H1 (cell line): ENCODE data around the gene CLIP4. TPM values are rescaled to one million over a fixed set of nuclear protein-coding genes. Genes with fewer than 3 reads are reported as not detected.

Experiments used
- CTCF ChIA-PET: fragments of 300-600 bp; sonication (Branson Sonifier 250); formaldehyde crosslinking; loops from one replicate; lab custom pipeline; 2021; ENCODE audit not compliant: partially characterized antibody; lab: Charles Lee
- POLR2A ChIA-PET: fragments of 300-600 bp; sonication (Branson Sonifier 250); formaldehyde crosslinking; loops from one replicate; lab custom pipeline; 2021; ENCODE audit warnings: inconsistent platforms; ENCODE audit not compliant: partially characterized antibody; lab: Charles Lee
- DNase-seq, 2 experiments: peaks; one replicate each; pipeline versions ENCODE4 v3.0.0 to v3.0.0-alpha.2; 2010 to 2022; ENCODE audit warnings: low spot score in 2 of 2, low read depth in 1 of 2, mixed read lengths in 1 of 2
- FAIRE-seq: peaks from 2 replicates; lab custom pipeline; 2011; peaks lifted over from hg19 to GRCh38; lab: Jason Lieb, UNC
- H2AFZ ChIP-seq: 2 replicates; pipeline ENCODE4 v1.8.1; 2012; ENCODE audit warnings: low read length, inconsistent platforms
- H2AK5ac ChIP-seq: 2 replicates; pipeline ENCODE4 v1.6.1; 2013; ENCODE audit warnings: low read depth, low read length
- H2BK120ac ChIP-seq: replicated peaks from 2 replicates; pipeline ENCODE3; 2013; ENCODE audit warnings: low read depth, low read length, inconsistent platforms
- H2BK12ac ChIP-seq: 2 replicates; pipeline ENCODE4 v1.6.1; 2013; ENCODE audit warnings: low read depth, low read length
- H2BK15ac ChIP-seq: 2 replicates; pipeline ENCODE4 v1.6.1; 2013; ENCODE audit warnings: low read length
- H2BK20ac ChIP-seq: 2 replicates; pipeline ENCODE4 v1.6.1; 2013; ENCODE audit warnings: low read length
- H2BK5ac ChIP-seq: 2 replicates; pipeline ENCODE4 v1.6.1; 2013; ENCODE audit warnings: low read depth, low read length
- H3K14ac ChIP-seq: 2 replicates; pipeline ENCODE4 v1.6.1; 2013; ENCODE audit warnings: inconsistent platforms; ENCODE audit not compliant: insufficient read length
- H3K18ac ChIP-seq: 2 replicates; pipeline ENCODE4 v1.6.1; 2013; ENCODE audit warnings: low read length; ENCODE audit errors: extremely low read depth
- H3K23ac ChIP-seq: 2 replicates; pipeline ENCODE4 v1.6.1; 2013; ENCODE audit warnings: inconsistent platforms; ENCODE audit not compliant: insufficient read length
- H3K23me2 ChIP-seq: 2 replicates; pipeline ENCODE4 v1.6.1; 2013; ENCODE audit warnings: low read depth, low read length
- H3K27ac ChIP-seq: 2 replicates; pipeline ENCODE4 v1.6.1; 2011; ENCODE audit warnings: low read depth, low read length, inconsistent platforms
- H3K27me3 ChIP-seq, 4 experiments: replicated peaks in 1 of 4; 1 replicate in 1 of 4; 2 replicates in 3 of 4; pipeline versions ENCODE4 v1.6.1 to v1.8.1; 2011 to 2013; ENCODE audit warnings: low read length in 3 of 4, mild to moderate bottlenecking in 3 of 4, inconsistent platforms in 2 of 4, mixed read lengths in 2 of 4, moderate library complexity in 1 of 4; ENCODE audit not compliant: control insufficient read depth in 3 of 4, insufficient read depth in 3 of 4; ENCODE audit errors: extremely low read depth in 1 of 4
- H3K36me3 ChIP-seq, 4 experiments: 2 replicates each; pipeline versions ENCODE4 v1.6.1 to v1.8.1; 2011 to 2013; ENCODE audit warnings: mild to moderate bottlenecking in 4 of 4, low read length in 3 of 4, moderate library complexity in 2 of 4, control low read depth in 1 of 4, inconsistent platforms in 1 of 4; ENCODE audit not compliant: insufficient read depth in 4 of 4, control insufficient read depth in 2 of 4
- H3K4ac ChIP-seq: replicated peaks from 2 replicates; pipeline ENCODE3; 2013; ENCODE audit warnings: low read length, low read depth, mixed read lengths, inconsistent platforms; ENCODE audit not compliant: insufficient read length
- H3K4me1 ChIP-seq, 4 experiments: replicated peaks in 1 of 4; 1 replicate in 1 of 4; 2 replicates in 3 of 4; pipeline versions ENCODE4 v1.6.1 to v1.8.1; 2011 to 2013; ENCODE audit warnings: low read length in 3 of 4, inconsistent platforms in 2 of 4, mixed read lengths in 1 of 4; ENCODE audit not compliant: insufficient read depth in 4 of 4, control insufficient read depth in 3 of 4
- H3K4me2 ChIP-seq, 2 experiments: 2 replicates each; pipeline versions ENCODE4 v1.6.1 to v1.8.1; 2011 to 2013; ENCODE audit warnings: low read depth in 2 of 2, low read length in 2 of 2, control low read depth in 1 of 2, inconsistent platforms in 1 of 2, mild to moderate bottlenecking in 1 of 2; ENCODE audit not compliant: insufficient read depth in 1 of 2
- H3K4me3 ChIP-seq, 4 experiments: fragments of 200-600, 300-600 bp in 1 of 4; sonication (generic), shearing (Covaris generic), sonication (Bioruptor Twin) in 1 of 4; 2 replicates each; pipeline versions ENCODE4 v1.5.1 to v1.8.1; 2011 to 2016; ENCODE audit warnings: low read length in 4 of 4, low read depth in 3 of 4, control low read depth in 2 of 4, inconsistent platforms in 2 of 4, mild to moderate bottlenecking in 2 of 4, mixed read lengths in 1 of 4, moderate library complexity in 1 of 4; ENCODE audit not compliant: insufficient read depth in 2 of 4; ENCODE audit errors: extremely low read depth in 1 of 4
- H3K56ac ChIP-seq: replicated peaks from 2 replicates; pipeline ENCODE3; 2013; ENCODE audit warnings: low read depth, mild to moderate bottlenecking, mixed read lengths, low read length, inconsistent platforms; ENCODE audit not compliant: insufficient read length
- H3K79me1 ChIP-seq: 2 replicates; pipeline ENCODE4 v1.6.1; 2013; ENCODE audit warnings: low read depth, low read length, control low read depth
- H3K79me2 ChIP-seq, 2 experiments: 2 replicates each; pipeline versions ENCODE4 v1.6.1 to v1.8.1; 2012 to 2013; ENCODE audit warnings: low read length in 2 of 2, mild to moderate bottlenecking in 2 of 2, inconsistent platforms in 1 of 2; ENCODE audit not compliant: insufficient read depth in 2 of 2, control insufficient read depth in 1 of 2
- H3K9ac ChIP-seq, 4 experiments: replicated peaks in 1 of 4; 1 replicate in 1 of 4; 2 replicates in 3 of 4; pipeline versions ENCODE4 v1.6.1 to v1.8.1; 2011 to 2013; ENCODE audit warnings: low read depth in 3 of 4, low read length in 3 of 4, control low read depth in 2 of 4, mild to moderate bottlenecking in 2 of 4, moderate library complexity in 2 of 4, inconsistent platforms in 1 of 4; ENCODE audit errors: extremely low read depth in 1 of 4
- H3K9me3 ChIP-seq, 2 experiments: 2 replicates each; pipeline versions ENCODE4 v1.6.1 to v1.8.1; 2012 to 2013; ENCODE audit warnings: mild to moderate bottlenecking in 2 of 2, moderate library complexity in 2 of 2, control low read depth in 1 of 2, inconsistent platforms in 1 of 2, low read depth in 1 of 2, low read length in 1 of 2, mixed read lengths in 1 of 2; ENCODE audit not compliant: insufficient read depth in 2 of 2
- H4K20me1 ChIP-seq, 2 experiments: replicated peaks in 1 of 2; 2 replicates each; pipeline versions ENCODE3 to v1.8.1; 2011 to 2013; ENCODE audit warnings: inconsistent platforms in 2 of 2, low read length in 2 of 2, mild to moderate bottlenecking in 1 of 2; ENCODE audit not compliant: insufficient read depth in 2 of 2, control insufficient read depth in 1 of 2
- H4K5ac ChIP-seq: 2 replicates; pipeline ENCODE4 v1.6.1; 2013; ENCODE audit warnings: low read length, low read depth, mixed read lengths, inconsistent platforms; ENCODE audit not compliant: insufficient read length
- H4K8ac ChIP-seq: 2 replicates; pipeline ENCODE4 v1.8.0; 2013; ENCODE audit warnings: mild to moderate bottlenecking, moderate library complexity, low read length, inconsistent platforms; ENCODE audit not compliant: insufficient read depth; ENCODE audit errors: extremely low read depth
- H4K91ac ChIP-seq: replicated peaks from 2 replicates; pipeline ENCODE3; 2013; ENCODE audit warnings: low read length, mixed read lengths, inconsistent platforms; ENCODE audit not compliant: insufficient read length
- BRCA1 ChIP-seq: IDR thresholded peaks from 2 replicates; pipeline ENCODE4 v1.6.1; 2012; ENCODE audit warnings: low read depth, low read length, improper control_type of control experiment
- CEBPB ChIP-seq: IDR thresholded peaks from 2 replicates; pipeline ENCODE4 v1.6.1; 2012; ENCODE audit warnings: low read depth, low read length
- CREB1 ChIP-seq: IDR thresholded peaks from 2 replicates; pipeline ENCODE4 v1.6.1; 2012; ENCODE audit warnings: inconsistent platforms
- HDAC6 ChIP-seq: IDR thresholded peaks from one replicate; pipeline ENCODE4 v1.7.1; 2012; ENCODE audit warnings: low read depth, mild to moderate bottlenecking, inconsistent platforms, low read length, moderate library complexity
- JUND ChIP-seq: IDR thresholded peaks from 2 replicates; pipeline ENCODE4 v1.6.1; 2011; ENCODE audit warnings: mild to moderate bottlenecking, improper control_type of control experiment, low read length
- NANOG ChIP-seq: IDR thresholded peaks from 2 replicates; pipeline ENCODE4 v1.6.1; 2011; ENCODE audit warnings: low read length, low read depth, mild to moderate bottlenecking, inconsistent platforms; ENCODE audit not compliant: insufficient read depth, poor library complexity, severe bottlenecking
- PHF8 ChIP-seq: fragments of 200-600 bp; sonication (generic); conservative IDR thresholded peaks from 2 replicates; pipeline ENCODE4 v1.7.1; 2012; ENCODE audit warnings: low read depth, mild to moderate bottlenecking, inconsistent platforms, low read length, moderate library complexity
- POU5F1 ChIP-seq: IDR thresholded peaks from 2 replicates; pipeline ENCODE4 v1.6.1; 2011; ENCODE audit warnings: low read depth, mild to moderate bottlenecking, low read length, moderate library complexity
- RFX5 ChIP-seq: IDR thresholded peaks from 2 replicates; pipeline ENCODE4 v1.6.1; 2011; ENCODE audit warnings: low read depth, low read length, improper control_type of control experiment, borderline replicate concordance
- SP1 ChIP-seq: IDR thresholded peaks from 2 replicates; pipeline ENCODE4 v1.6.1; 2011; ENCODE audit warnings: low read depth, low read length
- TEAD4 ChIP-seq: IDR thresholded peaks from 2 replicates; pipeline ENCODE4 v1.6.1; 2012; ENCODE audit warnings: low read depth, low read length, inconsistent platforms, mixed read lengths
- WGBS, 2 experiments: shearing (Covaris generic) in 1 of 2; methylation state at CpG; one replicate each; pipeline versions ENCODE4 v1.1.6 to v1.1.7; 2013 to 2015; ENCODE audit warnings: low lambda C conversion rate in 2 of 2, mixed read lengths in 2 of 2, inconsistent platforms in 1 of 2, low coverage in 1 of 2, missing lambda C conversion rate in 1 of 2; ENCODE audit not compliant: insufficient replicate concordance in 2 of 2, insufficient coverage in 1 of 2, insufficient read length in 1 of 2; ENCODE audit errors: extremely low coverage in 1 of 2, missing lambda C conversion rate in 1 of 2; 5-methylcytosine and 5-hydroxymethylcytosine counted together
- polyA plus RNA-seq, 7 experiments: library from polyadenylated mRNA; depleted of rRNA in 3 of 7; stranded (reverse) in 5 of 7; unstranded in 2 of 7; fragments of >200 nt in 5 of 7; fragments of 200-250 nt in 2 of 7; gene quantifications; 1 replicate in 5 of 7; 2 replicates in 1 of 7; 4 replicates in 1 of 7; pipeline versions ENCODE4 v1.2.1 to v1.2.3, GENCODE V29; 2011 to 2013; ENCODE audit warnings: missing spikeins in 2 of 7, mixed read lengths in 2 of 7
- total RNA-seq: library from RNA; stranded (reverse); fragmentation: NEBNext Ultra II Directional; extraction: Animal tissue kit (Norgen Biotek cat#: 25700); gene quantifications from 2 replicates; pipeline ENCODE4 v1.2.1, GENCODE V29; 2021
- TF ChIP-seq, protein P1 (sequence below): IDR thresholded peaks from 2 replicates; pipeline ENCODE4 v1.6.1; 2011; ENCODE audit warnings: low read depth, mild to moderate bottlenecking, low read length; ENCODE audit not compliant: insufficient read depth
- TF ChIP-seq, protein P2 (sequence below): IDR thresholded peaks from 2 replicates; pipeline ENCODE4 v1.6.1; 2012; ENCODE audit warnings: inconsistent platforms

CLIP4 gene
- total and polyA plus RNA-seq, 2 of the 8 experiments (the other 6 are each of a cell fraction or from before 2014, with no cell fraction given): 0.08 to 0.09 TPM

DNA sequence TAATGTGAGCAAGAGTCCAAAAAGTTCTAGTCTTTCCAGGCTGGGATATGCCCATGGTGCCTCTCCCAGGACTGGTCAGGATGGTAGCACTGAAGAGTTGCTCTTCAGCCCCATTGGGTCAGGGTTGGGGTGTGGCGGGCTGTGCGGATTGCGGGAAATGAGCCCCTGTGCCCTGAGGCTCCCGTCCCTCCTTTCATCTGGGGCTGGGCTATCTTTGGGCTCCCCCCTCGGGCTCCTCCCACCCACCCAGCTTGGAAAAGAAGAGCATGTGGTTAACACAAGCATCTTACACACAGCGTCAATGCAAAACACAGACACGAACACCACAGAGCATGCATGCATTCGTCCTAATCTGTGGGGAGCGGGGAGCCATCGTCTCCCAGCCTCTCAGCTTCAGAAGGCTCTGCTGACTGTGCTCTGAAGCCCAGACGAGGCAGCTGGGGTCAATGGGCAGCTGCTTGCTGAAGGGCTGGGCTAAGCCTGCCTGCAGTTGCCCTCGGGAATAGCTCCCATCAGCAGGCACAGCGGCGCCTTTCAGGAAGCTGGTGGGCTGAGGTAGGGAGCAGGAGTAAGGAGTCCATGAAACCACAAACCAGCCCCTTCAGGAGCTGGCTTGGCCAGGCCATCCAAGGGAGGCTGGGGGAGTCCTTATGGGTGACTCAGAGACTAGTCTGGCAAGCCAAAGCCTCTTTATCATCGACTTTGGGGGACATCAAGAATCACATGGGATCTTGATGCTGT lies 112.9 kb downstream of the CLIP4 start:
- Histone ChIP-seq H2BK20ac (no peak overlapping the region), H2BK120ac (no peak overlapping the region), H3K56ac (no peak overlapping the region), H3K23ac (no peak overlapping the region), H4K20me1 (no peaks in the 10 kb centered on the region), H3K27me3 (no peaks in the 10 kb centered on the region), H3K4me3 (no peak overlapping the region), H3K79me1 (no peaks in the 10 kb centered on the region), H3K14ac (no peak overlapping the region), H3K4ac (no peak overlapping the region), H2BK5ac (no peak overlapping the region), H2AFZ (no peak overlapping the region; the same call in 1 of the 2 replicates), H3K9me3 (no peaks in the 10 kb centered on the region), H2BK12ac (no peak overlapping the region), H3K18ac (no peak overlapping the region), H2BK15ac (no peak overlapping the region), H3K4me2 (no peak overlapping the region), H3K27ac (no peak overlapping the region), H4K8ac (peak overlapping the region; percentile 57; the same call in 1 of the 2 replicates), H3K23me2 (no peaks in the 10 kb centered on the region), H3K36me3 (no peaks in the 10 kb centered on the region), H2AK5ac (no peak overlapping the region), H3K4me1 (no peaks in the 10 kb centered on the region), H4K91ac (no peak overlapping the region), H3K79me2 (no peaks in the 10 kb centered on the region), H4K5ac (no peak overlapping the region), H3K9ac (no peak overlapping the region)
- ChIA-PET POLR2A (no interaction called here), CTCF (interaction anchor here (0.8 to 1.2 kb wide), 2 partner anchors 11 to 273 kb away, joined by 3 to 11 read pairs; no protein-coding TSS in a partner anchor)
- no peak for DNase-seq
- 82% methylated on average over 12 of the region's 15 CpGs; no CpG with 5 or more reads in 1 of the 2 experiments for WGBS, 2 experiments
- FAIRE-seq: no peak
- TF ChIP-seq HDAC6 (no peak), POU5F1 (no peak), TEAD4 (no peak), SP1 (no peak), RFX5 (no peak), BRCA1 (no peak), CREB1 (no peak), NANOG (no peak), CEBPB (no peak), JUND (no peak), PHF8 (no peak)
- TF ChIP-seq, protein P1, sequence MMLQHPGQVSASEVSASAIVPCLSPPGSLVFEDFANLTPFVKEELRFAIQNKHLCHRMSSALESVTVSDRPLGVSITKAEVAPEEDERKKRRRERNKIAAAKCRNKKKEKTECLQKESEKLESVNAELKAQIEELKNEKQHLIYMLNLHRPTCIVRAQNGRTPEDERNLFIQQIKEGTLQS: no peak
- TF ChIP-seq, protein P2, sequence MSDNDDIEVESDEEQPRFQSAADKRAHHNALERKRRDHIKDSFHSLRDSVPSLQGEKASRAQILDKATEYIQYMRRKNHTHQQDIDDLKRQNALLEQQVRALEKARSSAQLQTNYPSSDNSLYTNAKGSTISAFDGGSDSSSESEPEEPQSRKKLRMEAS: no peak
